GM19324 (cell line): ENCODE measurements around the gene UXT.
"Not testable (repeated sequence)": the region's sequence is repeated elsewhere in the genome, so short reads cannot be mapped to it uniquely, and the experiment has no call there.

Experiments used
- ATAC-seq: cut with Tn5 transposase; IDR thresholded peaks from one replicate; pipeline ENCODE4 v1.9.1; 2021; ENCODE audit warnings: mild to moderate bottlenecking, moderate library complexity; ENCODE audit not compliant: unreplicated experiment, low FRiP score

The UXT gene

GRCh38 chrX:47620303-47620685 is 38.7 kb downstream of the UXT start:
- ATAC-seq, result no peak

GRCh38 chrX:47619486-47620302 is 39.3 kb downstream of the UXT start, which contains the start of gene SYN1:
Gene SYN1, minus strand, starts transcription at chrX:47619857. Its CDS starts 129 bp downstream, at chrX:47619728.
- ATAC-seq, result peak; percentile 66

DNA sequence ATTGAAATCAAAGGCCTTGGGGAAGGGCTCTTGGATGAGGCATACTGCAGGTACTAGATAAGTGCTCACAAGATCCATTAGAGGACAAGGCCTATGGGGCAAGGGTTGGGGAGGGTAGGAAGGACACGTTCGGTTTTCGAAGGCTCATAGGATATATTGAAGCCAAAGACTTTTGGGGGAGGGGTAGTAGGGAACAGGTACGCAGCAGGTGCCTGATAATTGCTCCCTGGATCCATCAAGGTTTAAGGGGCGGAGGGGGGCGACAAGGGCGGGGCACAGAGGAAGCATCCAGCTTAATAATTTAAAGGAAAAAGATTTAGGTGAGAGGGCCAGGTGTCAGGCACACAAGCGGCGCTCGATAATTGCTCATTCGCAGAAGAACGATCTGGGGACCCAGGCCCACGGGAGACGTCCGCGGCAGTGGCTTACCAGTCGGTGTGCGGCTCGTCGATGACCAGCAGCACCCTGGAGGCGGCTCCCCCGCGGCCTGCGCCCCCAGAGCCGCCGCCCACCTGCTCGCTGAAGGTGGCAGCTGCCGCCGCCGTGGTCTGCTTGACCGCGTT is 40.0 kb downstream of the UXT start:
- no peak for ATAC-seq

- no peak for ATAC-seq
Observed at GRCh38 chrX:47614618-47615017, 44.4 kb downstream of the UXT start.

DNA sequence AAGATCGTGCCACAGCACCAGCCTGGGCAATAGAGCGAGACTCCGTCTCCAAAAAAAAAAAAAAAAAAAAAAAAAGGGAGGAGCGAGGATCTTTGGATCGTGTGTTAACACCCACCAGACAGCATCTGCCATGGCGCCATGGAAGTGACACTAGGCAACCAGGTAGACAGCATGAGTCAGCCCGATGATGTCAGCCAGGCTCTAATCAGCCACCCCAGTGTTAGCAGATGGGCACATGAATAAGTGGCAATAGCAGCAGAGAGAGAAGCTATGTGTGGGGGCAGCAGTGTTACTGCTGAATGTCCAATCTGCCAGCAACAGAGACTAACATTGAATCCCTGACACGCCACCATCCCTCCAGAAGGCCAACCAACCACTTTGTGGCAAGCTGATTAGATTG is 45.9 kb downstream of the UXT start:
- no peak for ATAC-seq

- no peak for ATAC-seq
Observed at GRCh38 chrX:47612418-47612817, 46.6 kb downstream of the UXT start.

DNA sequence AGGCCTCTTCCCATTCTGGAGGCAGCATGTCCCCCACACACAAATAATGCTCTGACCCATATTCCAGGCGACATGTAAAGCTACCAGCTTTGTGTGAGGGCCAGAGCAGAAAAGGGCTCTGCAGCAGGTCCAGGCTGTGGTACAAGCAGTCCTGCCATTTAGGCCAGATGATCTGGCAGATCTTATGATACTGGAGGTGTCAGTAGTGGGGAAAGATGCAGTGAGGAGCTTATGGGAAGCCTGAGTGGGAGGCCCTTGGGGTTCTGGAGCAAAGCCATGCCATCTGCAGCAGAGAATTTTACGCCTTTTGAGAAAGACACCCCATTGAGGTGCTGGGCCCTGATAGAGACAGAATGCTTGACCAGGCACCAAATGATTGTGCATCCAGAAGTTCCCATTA is 47.1 kb downstream of the UXT start:
- ATAC-seq, result no peak

DNA sequence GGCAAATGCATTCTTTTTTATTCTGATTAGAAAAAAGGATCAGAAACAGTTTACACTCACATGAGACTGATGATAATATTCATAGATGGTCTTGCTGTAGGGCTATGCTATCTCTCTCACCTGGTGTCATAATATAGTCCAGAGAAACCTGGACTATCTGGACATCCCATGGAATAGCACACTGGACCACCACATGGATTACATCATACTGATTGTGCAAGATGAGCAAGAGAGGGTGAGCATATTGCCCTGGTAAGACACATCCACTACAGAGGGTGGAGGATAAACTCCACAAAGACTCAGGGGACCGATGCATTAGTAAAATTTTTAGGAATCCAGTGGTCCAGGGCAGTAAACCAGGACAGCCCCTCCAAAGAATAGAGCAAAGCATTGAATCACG is 47.5 kb downstream of the UXT start:
- no peak for ATAC-seq

DNA sequence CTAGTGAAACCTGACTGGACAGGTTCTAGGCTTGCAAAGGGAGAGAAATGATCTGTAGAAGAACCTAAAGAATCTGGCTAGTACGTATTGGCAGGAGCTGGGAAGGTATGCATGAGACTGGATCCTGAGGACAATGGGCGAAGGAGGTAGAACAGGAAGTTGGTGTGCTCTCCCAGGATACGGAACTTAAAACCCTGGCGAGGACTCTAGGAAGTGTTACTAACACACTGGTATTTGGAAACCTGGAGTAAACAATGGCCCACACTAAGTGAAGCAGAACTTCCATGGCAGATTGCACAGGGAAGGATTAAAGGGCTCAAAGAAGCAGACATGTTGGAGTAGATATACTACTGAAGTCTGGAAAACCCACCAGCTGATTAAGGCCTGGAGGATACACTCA is 48.5 kb downstream of the UXT start:
- no peak for ATAC-seq

GRCh38 chrX:47608130-47608810 is 50.7 kb downstream of the UXT start:
- ATAC-seq, result no peak

GRCh38 chrX:47607091-47607490 is 51.9 kb downstream of the UXT start:
- no peak for ATAC-seq

GRCh38 chrX:47605024-47605423 is 54.0 kb downstream of the UXT start:
- no peak for ATAC-seq

DNA sequence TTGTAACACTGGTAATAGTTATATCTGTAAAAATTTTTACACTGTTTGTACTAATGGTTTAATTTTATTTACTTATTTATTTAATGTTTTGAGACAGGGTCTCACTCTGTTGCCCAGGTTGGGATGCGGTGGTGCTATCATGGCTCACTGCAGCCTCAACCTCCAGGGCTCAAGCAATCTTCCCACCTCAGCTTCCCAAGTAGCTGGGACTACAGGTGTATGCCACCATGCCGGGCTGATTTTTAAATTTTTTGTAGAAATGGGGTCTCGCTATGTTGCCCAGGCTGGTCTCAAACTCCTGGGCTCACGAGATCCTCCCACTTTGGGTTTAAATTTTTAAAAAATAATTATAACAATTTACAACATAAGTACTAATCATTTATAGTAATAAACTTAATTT is 55.9 kb downstream of the UXT start:
- ATAC-seq, result not testable (repeated sequence)
